NB4 (cell line): Measurements from ENCODE around the gene ZBTB3.
A peak's percentile ranks its signal among the peaks of the same experiment; 100 is the strongest.

Experiments
- DNase-seq: peaks from one replicate; pipeline ENCODE4 v3.0.0; 2010; ENCODE audit warnings: low read depth
- H3K4me3 ChIP-seq: one replicate; pipeline ENCODE4 v1.5.1; 2011; ENCODE audit warnings: mild to moderate bottlenecking, low read depth, low read length, moderate library complexity
- CTCF ChIP-seq: IDR thresholded peaks from one replicate; pipeline ENCODE4 v1.5.1; 2012; ENCODE audit warnings: low read depth, low read length
- MYC ChIP-seq: IDR thresholded peaks from 2 replicates; pipeline ENCODE4 v1.6.1; 2011; ENCODE audit warnings: low read depth, low read length
- POLR2A ChIP-seq: IDR thresholded peaks from 2 replicates; pipeline ENCODE4 v1.6.1; 2011; ENCODE audit warnings: mild to moderate bottlenecking; ENCODE audit not compliant: insufficient read length; ENCODE audit errors: extremely low read depth
- TF ChIP-seq, protein P1 (sequence below): IDR thresholded peaks from 2 replicates; pipeline ENCODE4 v1.6.1; 2011; ENCODE audit warnings: low read depth, low read length

The ZBTB3 gene

DNA sequence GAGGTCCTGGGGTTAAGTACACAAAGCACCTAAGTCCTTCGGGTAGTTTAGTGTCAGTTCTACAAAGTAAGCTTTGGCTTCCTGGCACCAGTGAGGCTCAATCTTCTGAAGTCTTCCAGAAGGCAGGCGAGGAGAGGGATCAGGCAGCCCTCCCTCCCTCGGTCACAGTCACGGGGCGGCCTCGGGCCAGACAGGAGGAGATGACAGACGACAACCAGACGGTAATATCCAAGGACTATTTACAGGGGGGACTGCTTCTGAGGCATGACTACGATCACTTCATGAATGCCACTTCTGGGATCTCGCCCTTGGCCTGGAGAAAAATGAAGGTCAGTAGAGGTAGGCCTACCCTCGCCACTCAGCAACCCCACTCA lies 38.2 kb upstream of the ZBTB3 start:
- peak overlapping the region; percentile 12 for H3K4me3 ChIP-seq
- DNase-seq, result peak; percentile 43
- no peak for TF ChIP-seq MYC
- no peak for TF ChIP-seq CTCF
- TF ChIP-seq, protein P1, sequence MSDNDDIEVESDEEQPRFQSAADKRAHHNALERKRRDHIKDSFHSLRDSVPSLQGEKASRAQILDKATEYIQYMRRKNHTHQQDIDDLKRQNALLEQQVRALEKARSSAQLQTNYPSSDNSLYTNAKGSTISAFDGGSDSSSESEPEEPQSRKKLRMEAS, result no peak
- no peak for TF ChIP-seq POLR2A

DNA sequence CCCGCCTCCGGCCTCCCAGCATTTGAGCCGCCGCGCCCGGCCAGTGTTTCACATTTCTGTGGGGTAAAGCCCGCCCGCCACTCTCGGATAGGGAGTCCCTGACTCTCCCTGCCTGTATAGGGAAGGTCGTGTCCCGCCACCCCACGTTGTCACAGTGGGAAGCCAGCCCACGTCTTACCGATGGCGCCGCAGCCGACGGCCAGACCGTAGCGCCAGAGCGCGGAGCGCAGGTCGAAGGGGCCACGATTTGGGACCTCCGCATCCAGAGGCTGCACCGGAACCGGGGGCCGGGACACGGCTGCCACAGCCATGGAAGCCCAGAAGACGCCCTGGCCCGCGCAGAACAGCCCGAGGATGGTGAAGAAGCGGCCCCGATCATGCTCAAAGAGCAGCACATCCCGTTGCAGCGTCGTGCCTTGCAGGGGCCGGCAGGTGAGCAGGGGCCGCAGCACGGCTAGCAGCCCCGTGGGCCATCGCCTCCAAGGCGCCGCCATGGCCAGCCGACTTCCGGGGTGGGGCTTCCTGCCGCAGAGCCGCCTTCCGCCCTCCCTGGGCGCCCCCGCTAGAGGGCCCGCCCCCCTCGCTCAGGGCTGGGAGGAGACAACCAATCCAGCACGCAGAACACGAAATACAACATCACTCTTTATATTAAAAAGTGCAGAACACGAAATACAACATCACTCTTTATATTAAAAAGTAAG lies 37.7 kb upstream of the ZBTB3 start, which contains the start of gene TMEM223:
Gene TMEM223, minus strand, starts transcription at position 506 of the 701 bp plus-strand sequence. Its CDS starts 12 bp downstream, at position 494.
- TF ChIP-seq MYC, result peak; percentile 67
- no peak for TF ChIP-seq CTCF
- peak; percentile 98 for TF ChIP-seq POLR2A
- TF ChIP-seq, protein P1, result peak; percentile 52; the same call in 1 of the 2 replicates
- H3K4me3 ChIP-seq, result peak within 1 kb of the TSS; percentile 82
- peak; percentile 91 for DNase-seq

DNA sequence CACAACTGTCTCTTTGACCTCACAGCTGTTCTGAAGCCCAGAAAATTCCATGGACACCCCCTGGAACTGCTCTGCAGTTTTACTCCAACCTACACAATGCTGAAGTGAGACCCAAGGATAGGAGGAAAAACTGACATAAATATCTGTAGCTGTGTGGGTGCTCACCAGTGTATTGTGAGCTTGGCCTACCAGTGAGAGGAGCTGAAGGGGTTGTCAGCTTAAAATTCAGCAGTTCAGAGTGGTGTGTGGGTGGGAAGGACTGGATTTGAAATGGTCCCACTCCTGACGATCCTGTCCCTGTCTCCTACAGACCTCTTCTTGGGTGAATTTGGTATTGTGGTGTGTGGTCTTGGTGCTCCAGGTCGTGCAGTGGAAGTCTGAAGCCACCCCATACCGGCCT lies 35.6 kb upstream of the ZBTB3 start:
- TF ChIP-seq POLR2A (no peak), MYC (no peak), CTCF (no peak)
- TF ChIP-seq, protein P1, result no peak
- no peak overlapping the region for H3K4me3 ChIP-seq
- DNase-seq, result no peak

DNA sequence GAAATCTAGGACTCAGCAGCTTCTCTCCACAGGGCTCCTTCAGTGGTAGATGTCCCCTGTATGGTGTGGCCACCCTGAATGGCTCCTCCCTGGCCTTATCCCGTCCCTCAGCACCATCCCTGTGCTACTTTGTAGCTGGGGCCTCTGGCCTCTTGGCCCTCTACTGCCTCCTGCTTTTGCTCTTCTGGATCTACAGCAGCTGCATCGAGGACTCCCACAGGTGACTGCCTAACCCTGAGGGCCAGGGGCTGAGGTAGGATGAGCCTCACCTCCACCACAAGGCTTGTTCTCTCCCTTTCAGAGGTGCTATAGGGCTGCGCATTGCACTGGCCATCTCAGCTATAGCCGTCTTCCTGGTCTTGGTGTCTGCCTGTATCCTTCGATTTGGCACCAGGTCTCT lies 35.0 kb upstream of the ZBTB3 start:
- peak overlapping the region; percentile 9 for H3K4me3 ChIP-seq
- no peak for DNase-seq
- TF ChIP-seq POLR2A (no peak), MYC (no peak), CTCF (no peak)
- TF ChIP-seq, protein P1, result no peak

GRCh38 chr11:62787005-62787759 lies 33.2 kb upstream of the ZBTB3 start, which contains the start of gene TMEM179B:
TSS of gene TMEM179B (plus strand) at chr11:62787402. CDS start at chr11:62787432, 30 bp downstream.
- no peak; the same call in none of the 2 replicates for TF ChIP-seq MYC
- TF ChIP-seq, protein P1, result peak; percentile 76
- peak; percentile 69 for TF ChIP-seq CTCF
- peak; percentile 99 for TF ChIP-seq POLR2A
- DNase-seq, result peak; percentile 100
- H3K4me3 ChIP-seq, result peak within 1 kb of the TSS; percentile 99
